GM21723 (cell line): ENCODE results near the gene CSTF1.

Source experiments
- ATAC-seq: cut with Tn5 transposase; IDR thresholded peaks from one replicate; pipeline ENCODE4 v1.9.1; 2021; ENCODE audit warnings: mild to moderate bottlenecking, moderate library complexity; ENCODE audit not compliant: unreplicated experiment

CSTF1 gene

GRCh38 chr20:56449459-56449858, 57.0 kb downstream of the CSTF1 start:
- ATAC-seq, result no peak

- ATAC-seq, result no peak
These were observed 58.8 kb downstream of the CSTF1 start for GRCh38 chr20:56451056-56451765.

GRCh38 chr20:56453352-56453751, 60.9 kb downstream of the CSTF1 start:
- peak; percentile 81 for ATAC-seq

GRCh38 chr20:56454754-56455153, 62.3 kb downstream of the CSTF1 start:
- ATAC-seq, result peak; percentile 63
